Measurements from ENCODE around the gene HS2ST1. TPM values are rescaled to one million over a fixed set of nuclear protein-coding genes. Genes with fewer than 3 reads are reported as not detected.

The HS2ST1 gene
- total and polyA plus RNA-seq, 2 donors (not counting 3 experiments of a cell fraction or from before 2014, with no cell fraction given): 5.5 to 31.2 TPM

DNA sequence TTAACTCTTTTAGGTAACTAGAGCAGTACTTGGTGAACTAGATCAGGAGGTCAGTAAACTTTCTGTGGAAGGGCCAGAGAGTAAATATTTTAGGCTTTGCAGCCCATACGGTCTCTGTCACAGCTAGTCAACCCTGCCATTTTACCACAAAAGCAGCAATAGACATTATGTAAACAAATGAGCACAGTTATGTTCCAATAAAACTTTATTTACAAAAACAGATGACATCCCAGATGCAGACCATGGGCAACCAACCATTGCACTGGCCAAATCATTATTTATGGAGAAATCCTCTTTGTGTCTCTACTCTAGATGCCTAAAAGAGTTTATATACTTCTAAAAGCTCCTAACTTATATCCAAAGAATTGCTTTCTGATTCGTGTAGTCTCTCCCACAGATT, 192.4 kb downstream of the HS2ST1 start:
- no peak for FAIRE-seq
- Histone ChIP-seq H2AFZ (ENCODE audit: low read depth, low read length) (no peak overlapping the region), H3K9ac (replicated peaks; ENCODE audit: extremely low read depth, insufficient read depth, low read length) (no peak overlapping the region), H4K20me1 (replicated peaks; ENCODE audit: control insufficient read depth, extremely low read depth, insufficient read depth, low read length) (no peaks in the 10 kb centered on the region), H3K4me2 (ENCODE audit: insufficient read depth, low read length) (no peak overlapping the region), H3K4me1 (ENCODE audit: control insufficient read depth, extremely low read depth, insufficient read depth, low read length) (no peaks in the 10 kb centered on the region), H3K79me2 (ENCODE audit: control insufficient read depth, insufficient read depth, low read length) (no peaks in the 10 kb centered on the region), H3K27ac (ENCODE audit: insufficient read depth, low read depth, low read length) (no peak overlapping the region), H3K36me3 (ENCODE audit: control insufficient read depth in 2 of 2, extremely low read depth in 1 of 2, insufficient read depth in 2 of 2, low read length in 2 of 2) (no peaks in the 10 kb centered on the region), H3K27me3 (ENCODE audit: control insufficient read depth in 2 of 2, insufficient read depth in 2 of 2, low read length in 2 of 2) (no peaks in the 10 kb centered on the region), H3K4me3 (replicated peaks in 1 of 3; ENCODE audit: insufficient read depth in 1 of 3, low read depth in 1 of 3, low read length in 3 of 3) (no peak overlapping the region), H3K9me3 (replicated peaks; ENCODE audit: control insufficient read depth, insufficient read depth, low read length) (no peaks in the 10 kb centered on the region), H3K9me1 (replicated peaks; ENCODE audit: control insufficient read depth, extremely low read depth, insufficient read depth, low read length) (no peaks in the 10 kb centered on the region)
- CTCF ChIA-PET: interaction anchor here (1.1 kb wide), 1 partner anchor 14 kb away, joined by 3 read pairs; no protein-coding TSS in a partner anchor
- intact Hi-C loops (cut with micrococcal nuclease): no loop called here
- dilution Hi-C loops (cut with MboI; ENCODE audit: extremely low pct_ligation_motif_present, low sequenced_read_pairs): no loop called here
- BruUV-seq (replicated peaks): no TSS peak
- no peak for DNase-seq (ENCODE audit: low read depth, low spot score)
- POLR2A ChIA-PET: no interaction called here
- no peak for TF ChIP-seq POLR2A (IDR thresholded peaks at IDR 0.05; ENCODE audit: low read depth, low read length)
- TF ChIP-seq JUN (IDR thresholded peaks at IDR 0.05; ENCODE audit: borderline replicate concordance, insufficient read depth, insufficient read length, low read depth): no peak

DNA sequence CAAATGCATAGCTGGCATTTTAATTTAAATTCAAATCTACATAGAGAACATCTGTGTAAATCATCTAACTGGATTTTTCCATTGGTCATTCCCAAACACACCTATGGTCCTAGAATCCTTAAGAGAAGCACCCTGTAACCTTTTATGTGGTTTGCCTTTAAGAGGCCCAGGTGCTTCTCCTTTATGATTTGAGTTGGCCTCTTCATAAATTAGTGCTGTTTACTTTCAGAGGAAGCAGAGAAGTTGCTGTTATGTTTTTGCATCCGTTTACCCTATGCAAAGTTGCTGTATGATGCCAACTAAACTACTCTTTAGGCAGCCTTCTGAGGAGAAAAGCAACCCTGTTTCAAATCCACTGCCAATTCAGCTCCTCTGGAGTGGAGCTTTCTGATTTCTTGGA, 193.8 kb downstream of the HS2ST1 start:
- no peak for TF ChIP-seq FOS (IDR thresholded peaks at IDR 0.05; ENCODE audit: borderline replicate concordance, insufficient read depth, low read length)
- TF ChIP-seq, protein P1, sequence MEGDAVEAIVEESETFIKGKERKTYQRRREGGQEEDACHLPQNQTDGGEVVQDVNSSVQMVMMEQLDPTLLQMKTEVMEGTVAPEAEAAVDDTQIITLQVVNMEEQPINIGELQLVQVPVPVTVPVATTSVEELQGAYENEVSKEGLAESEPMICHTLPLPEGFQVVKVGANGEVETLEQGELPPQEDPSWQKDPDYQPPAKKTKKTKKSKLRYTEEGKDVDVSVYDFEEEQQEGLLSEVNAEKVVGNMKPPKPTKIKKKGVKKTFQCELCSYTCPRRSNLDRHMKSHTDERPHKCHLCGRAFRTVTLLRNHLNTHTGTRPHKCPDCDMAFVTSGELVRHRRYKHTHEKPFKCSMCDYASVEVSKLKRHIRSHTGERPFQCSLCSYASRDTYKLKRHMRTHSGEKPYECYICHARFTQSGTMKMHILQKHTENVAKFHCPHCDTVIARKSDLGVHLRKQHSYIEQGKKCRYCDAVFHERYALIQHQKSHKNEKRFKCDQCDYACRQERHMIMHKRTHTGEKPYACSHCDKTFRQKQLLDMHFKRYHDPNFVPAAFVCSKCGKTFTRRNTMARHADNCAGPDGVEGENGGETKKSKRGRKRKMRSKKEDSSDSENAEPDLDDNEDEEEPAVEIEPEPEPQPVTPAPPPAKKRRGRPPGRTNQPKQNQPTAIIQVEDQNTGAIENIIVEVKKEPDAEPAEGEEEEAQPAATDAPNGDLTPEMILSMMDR (IDR thresholded peaks at IDR 0.05; ENCODE audit: extremely low read depth in 1 of 2, insufficient read depth in 1 of 2, low read depth in 1 of 2, low read length in 2 of 2): no peak
- TF ChIP-seq POLR2AphosphoS5 (IDR thresholded peaks at IDR 0.05; ENCODE audit: insufficient read depth, low read depth, low read length): no peak
- TF ChIP-seq GATA2 (IDR thresholded peaks at IDR 0.05; ENCODE audit: insufficient read depth, insufficient read length, low read depth, low read length): no peak
- TF ChIP-seq JUN (IDR thresholded peaks at IDR 0.05; ENCODE audit: borderline replicate concordance, insufficient read depth, insufficient read length, low read depth): no peak
- TF ChIP-seq, protein P2, sequence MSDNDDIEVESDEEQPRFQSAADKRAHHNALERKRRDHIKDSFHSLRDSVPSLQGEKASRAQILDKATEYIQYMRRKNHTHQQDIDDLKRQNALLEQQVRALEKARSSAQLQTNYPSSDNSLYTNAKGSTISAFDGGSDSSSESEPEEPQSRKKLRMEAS (IDR thresholded peaks at IDR 0.05; ENCODE audit: insufficient read depth, insufficient read length): no peak
- TF ChIP-seq MYC (IDR thresholded peaks at IDR 0.05; ENCODE audit: low read depth, low read length): no peak
- TF ChIP-seq POLR2A (IDR thresholded peaks at IDR 0.05; ENCODE audit: low read depth, low read length): no peak
- TF ChIP-seq EZH2 (IDR thresholded peaks at IDR 0.05; ENCODE audit: borderline replicate concordance, low read depth, low read length, severe bottlenecking): no peak
- Histone ChIP-seq H3K27me3 (ENCODE audit: control insufficient read depth in 2 of 2, insufficient read depth in 2 of 2, low read length in 2 of 2) (no peaks in the 10 kb centered on the region), H3K79me2 (ENCODE audit: control insufficient read depth, insufficient read depth, low read length) (no peaks in the 10 kb centered on the region), H3K36me3 (ENCODE audit: control insufficient read depth in 2 of 2, extremely low read depth in 1 of 2, insufficient read depth in 2 of 2, low read length in 2 of 2) (no peaks in the 10 kb centered on the region), H3K27ac (ENCODE audit: insufficient read depth, low read depth, low read length) (no peak overlapping the region), H3K4me3 (replicated peaks in 1 of 3; ENCODE audit: insufficient read depth in 1 of 3, low read depth in 1 of 3, low read length in 3 of 3) (no peak overlapping the region), H3K4me1 (ENCODE audit: control insufficient read depth, extremely low read depth, insufficient read depth, low read length) (no peaks in the 10 kb centered on the region), H3K4me2 (ENCODE audit: insufficient read depth, low read length) (no peak overlapping the region), H2AFZ (ENCODE audit: low read depth, low read length) (no peak overlapping the region), H4K20me1 (replicated peaks; ENCODE audit: control insufficient read depth, extremely low read depth, insufficient read depth, low read length) (no peaks in the 10 kb centered on the region), H3K9ac (replicated peaks; ENCODE audit: extremely low read depth, insufficient read depth, low read length) (no peak overlapping the region), H3K9me3 (replicated peaks; ENCODE audit: control insufficient read depth, insufficient read depth, low read length) (no peaks in the 10 kb centered on the region), H3K9me1 (replicated peaks; ENCODE audit: control insufficient read depth, extremely low read depth, insufficient read depth, low read length) (no peaks in the 10 kb centered on the region)
- ChIA-PET POLR2A (no interaction called here), CTCF (interaction anchor here (1.7 kb wide), 1 partner anchor 11 kb away, joined by 6 read pairs; no protein-coding TSS in a partner anchor)
- intact Hi-C loops (cut with micrococcal nuclease) (no loop called here), dilution Hi-C loops (cut with MboI; ENCODE audit: extremely low pct_ligation_motif_present, low sequenced_read_pairs) (no loop called here)
- no TSS peak for BruUV-seq (replicated peaks)
- FAIRE-seq (no peak), DNase-seq (ENCODE audit: low read depth, low spot score) (no peak)
